Activated gamma-delta T cell treated with Interleukin-2 at 50 U/mL for 16 hours (primary cell): ENCODE results near the gene TGM2.
A peak's percentile ranks its signal among the peaks of the same experiment; 100 is the strongest.

ENCODE experiments used
- DNase-seq: peaks from one replicate; pipeline ENCODE4 v3.0.0-alpha.2; 2020

Gene TGM2

GRCh38 chr20:38165089-38165965 is at the start of gene TGM2:
Gene TGM2 (minus strand): TSS chr20:38165270. CDS start chr20:38165198, 72 bp downstream.
- peak; percentile 28 for DNase-seq

GRCh38 chr20:38214256-38215193 is 49.5 kb upstream of the TGM2 start:
- DNase-seq: no peak

GRCh38 chr20:38213607-38213940 is 48.5 kb upstream of the TGM2 start:
- no peak for DNase-seq

GRCh38 chr20:38212806-38213606 is 47.9 kb upstream of the TGM2 start:
- DNase-seq: no peak

- no peak for DNase-seq
Observed at GRCh38 chr20:38211200-38212097, 46.4 kb upstream of the TGM2 start.

GRCh38 chr20:38210741-38211140 is 45.7 kb upstream of the TGM2 start:
- DNase-seq: no peak

- no peak for DNase-seq
Observed at GRCh38 chr20:38209736-38210405, 44.8 kb upstream of the TGM2 start.

GRCh38 chr20:38209054-38209675 is 44.1 kb upstream of the TGM2 start:
- DNase-seq: no peak

GRCh38 chr20:38208523-38208922 is 43.5 kb upstream of the TGM2 start:
- DNase-seq: no peak

GRCh38 chr20:38208088-38208487 is 43.0 kb upstream of the TGM2 start:
- no peak for DNase-seq

- DNase-seq: no peak
Observed at GRCh38 chr20:38207621-38208020, 42.6 kb upstream of the TGM2 start.

GRCh38 chr20:38205001-38205400 is 39.9 kb upstream of the TGM2 start:
- DNase-seq: no peak

GRCh38 chr20:38203981-38204357 is 38.9 kb upstream of the TGM2 start:
- DNase-seq: no peak

- no peak for DNase-seq
Observed at GRCh38 chr20:38203337-38203980, 38.4 kb upstream of the TGM2 start.

- DNase-seq: no peak
Observed at GRCh38 chr20:38202982-38203293, 37.9 kb upstream of the TGM2 start.

- no peak for DNase-seq
Observed at GRCh38 chr20:38202153-38202981, 37.3 kb upstream of the TGM2 start.

- no peak for DNase-seq
Observed at GRCh38 chr20:38201356-38201755, 36.3 kb upstream of the TGM2 start.

GRCh38 chr20:38200646-38201045 is 35.6 kb upstream of the TGM2 start:
- no peak for DNase-seq
